ENCODE measurements around the gene NEU3.

The NEU3 gene

GRCh38 chr11:74988541-74989259 lies at the start of gene NEU3:
TSS of gene NEU3 (plus strand) at chr11:74988933. CDS start at chr11:74989061, 128 bp downstream.
- no peaks in the 10 kb centered on the region for H3K9me3 ChIP-seq (ENCODE audit: control insufficient read depth, insufficient read depth, low read length)
- no peaks in the 10 kb centered on the region for H3K27me3 ChIP-seq (ENCODE audit: control insufficient read depth, insufficient read depth, low read length)
- H3K4me1 ChIP-seq (ENCODE audit: control insufficient read depth, insufficient read depth, low read length), result no peaks in the 10 kb centered on the region
- WGBS (ENCODE audit: insufficient coverage, insufficient read length), result no CpG with 5 or more reads among the region's 46 CpGs
- peak within 1 kb of the TSS; percentile 71 for H3K4me3 ChIP-seq (ENCODE audit: low read length)
- no peaks in the 10 kb centered on the region for H3K36me3 ChIP-seq (ENCODE audit: control insufficient read depth, insufficient read depth, low read length)
- DNase-seq (ENCODE audit: low read depth, low spot score), result peak; percentile 57
- no peak within 1 kb of the TSS for H3K27ac ChIP-seq (ENCODE audit: low read length)

GRCh38 chr11:74941492-74941891 lies 47.2 kb upstream of the NEU3 start:
- no peaks in the 10 kb centered on the region for H3K36me3 ChIP-seq (ENCODE audit: control insufficient read depth, insufficient read depth, low read length)

GRCh38 chr11:74942073-74942759 lies 46.5 kb upstream of the NEU3 start:
- no peak overlapping the region for H3K4me3 ChIP-seq (ENCODE audit: low read length)
- no peak overlapping the region for H3K27ac ChIP-seq (ENCODE audit: low read length)
- no peaks in the 10 kb centered on the region for H3K27me3 ChIP-seq (ENCODE audit: control insufficient read depth, insufficient read depth, low read length)
- no peak for DNase-seq (ENCODE audit: low read depth, low spot score)
- WGBS (ENCODE audit: insufficient coverage, insufficient read length), result no CpG with 5 or more reads among the region's 5 CpGs
- no peaks in the 10 kb centered on the region for H3K4me1 ChIP-seq (ENCODE audit: control insufficient read depth, insufficient read depth, low read length)
- H3K9me3 ChIP-seq (ENCODE audit: control insufficient read depth, insufficient read depth, low read length), result no peaks in the 10 kb centered on the region
- H3K36me3 ChIP-seq (ENCODE audit: control insufficient read depth, insufficient read depth, low read length), result no peaks in the 10 kb centered on the region

More at GRCh38 chr11:74941492-74941891, 47.2 kb upstream of the NEU3 start:
- Histone ChIP-seq H3K9me3 (ENCODE audit: control insufficient read depth, insufficient read depth, low read length) (no peaks in the 10 kb centered on the region), H3K27me3 (ENCODE audit: control insufficient read depth, insufficient read depth, low read length) (no peaks in the 10 kb centered on the region), H3K4me1 (ENCODE audit: control insufficient read depth, insufficient read depth, low read length) (no peaks in the 10 kb centered on the region), H3K4me3 (ENCODE audit: low read length) (no peak overlapping the region), H3K27ac (ENCODE audit: low read length) (no peak overlapping the region)
- DNase-seq (ENCODE audit: low read depth, low spot score), result no peak

GRCh38 chr11:74948546-74948897 lies 40.2 kb upstream of the NEU3 start:
- peak overlapping the region; percentile 73; the same call in 1 of the 2 replicates for H3K4me3 ChIP-seq (ENCODE audit: low read length)
- H3K9me3 ChIP-seq (ENCODE audit: control insufficient read depth, insufficient read depth, low read length), result no peaks in the 10 kb centered on the region
- no peaks in the 10 kb centered on the region for H3K27me3 ChIP-seq (ENCODE audit: control insufficient read depth, insufficient read depth, low read length)
- H3K27ac ChIP-seq (ENCODE audit: low read length), result no peak overlapping the region
- no CpG with 5 or more reads among the region's 9 CpGs for WGBS (ENCODE audit: insufficient coverage, insufficient read length)
- no peaks in the 10 kb centered on the region for H3K36me3 ChIP-seq (ENCODE audit: control insufficient read depth, insufficient read depth, low read length)
- DNase-seq (ENCODE audit: low read depth, low spot score), result no peak
- no peaks in the 10 kb centered on the region for H3K4me1 ChIP-seq (ENCODE audit: control insufficient read depth, insufficient read depth, low read length)

GRCh38 chr11:74948898-74949752 lies 39.6 kb upstream of the NEU3 start, which contains the start of the genes SPCS2 and XRRA1:
TSS of gene SPCS2 (plus strand) at chr11:74949266. CDS start at chr11:74949286, 20 bp downstream.
TSS of gene XRRA1 (minus strand) at chr11:74949091. CDS start at chr11:74940878, 8,213 bp downstream.
- peak within 1 kb of the TSS; percentile 73 for H3K4me3 ChIP-seq (ENCODE audit: low read length)
- peak; percentile 98 for DNase-seq (ENCODE audit: low read depth, low spot score)
- no peaks in the 10 kb centered on the region for H3K27me3 ChIP-seq (ENCODE audit: control insufficient read depth, insufficient read depth, low read length)
- no peak within 1 kb of the TSS for H3K27ac ChIP-seq (ENCODE audit: low read length)
- WGBS (ENCODE audit: insufficient coverage, insufficient read length), result no CpG with 5 or more reads among the region's 67 CpGs
- H3K4me1 ChIP-seq (ENCODE audit: control insufficient read depth, insufficient read depth, low read length), result no peaks in the 10 kb centered on the region
- H3K36me3 ChIP-seq (ENCODE audit: control insufficient read depth, insufficient read depth, low read length), result no peaks in the 10 kb centered on the region
- H3K9me3 ChIP-seq (ENCODE audit: control insufficient read depth, insufficient read depth, low read length), result no peaks in the 10 kb centered on the region

- no peaks in the 10 kb centered on the region for H3K9me3 ChIP-seq (ENCODE audit: control insufficient read depth, insufficient read depth, low read length)
- WGBS (ENCODE audit: insufficient coverage, insufficient read length), result no CpG with 5 or more reads among the region's 6 CpGs
- no peak for DNase-seq (ENCODE audit: low read depth, low spot score)
- no peaks in the 10 kb centered on the region for H3K27me3 ChIP-seq (ENCODE audit: control insufficient read depth, insufficient read depth, low read length)
- H3K27ac ChIP-seq (ENCODE audit: low read length), result no peak overlapping the region
- peak overlapping the region; percentile 73; the same call in 1 of the 2 replicates for H3K4me3 ChIP-seq (ENCODE audit: low read length)
- no peaks in the 10 kb centered on the region; the same call in 1 of the 2 replicates for H3K36me3 ChIP-seq (ENCODE audit: control insufficient read depth, insufficient read depth, low read length)
- H3K4me1 ChIP-seq (ENCODE audit: control insufficient read depth, insufficient read depth, low read length), result no peaks in the 10 kb centered on the region
Observed at GRCh38 chr11:74949753-74950137, 39.0 kb upstream of the NEU3 start.

- no peaks in the 10 kb centered on the region for H3K9me3 ChIP-seq (ENCODE audit: control insufficient read depth, insufficient read depth, low read length)
- WGBS (ENCODE audit: insufficient coverage, insufficient read length), result no CpG with 5 or more reads among the region's 2 CpGs
- no peak overlapping the region for H3K4me3 ChIP-seq (ENCODE audit: low read length)
- H3K36me3 ChIP-seq (ENCODE audit: control insufficient read depth, insufficient read depth, low read length), result no peaks in the 10 kb centered on the region; the same call in 1 of the 2 replicates
- DNase-seq (ENCODE audit: low read depth, low spot score), result no peak
- H3K27me3 ChIP-seq (ENCODE audit: control insufficient read depth, insufficient read depth, low read length), result no peaks in the 10 kb centered on the region
- H3K4me1 ChIP-seq (ENCODE audit: control insufficient read depth, insufficient read depth, low read length), result no peaks in the 10 kb centered on the region
- no peak overlapping the region for H3K27ac ChIP-seq (ENCODE audit: low read length)
Observed at GRCh38 chr11:74950374-74950969, 38.3 kb upstream of the NEU3 start.

GRCh38 chr11:74951226-74951625 lies 37.5 kb upstream of the NEU3 start:
- H3K27ac ChIP-seq (ENCODE audit: low read length), result no peak overlapping the region
- no peaks in the 10 kb centered on the region for H3K9me3 ChIP-seq (ENCODE audit: control insufficient read depth, insufficient read depth, low read length)
- no CpG with 5 or more reads among the region's 8 CpGs for WGBS (ENCODE audit: insufficient coverage, insufficient read length)
- DNase-seq (ENCODE audit: low read depth, low spot score), result no peak
- no peak overlapping the region for H3K4me3 ChIP-seq (ENCODE audit: low read length)
- H3K36me3 ChIP-seq (ENCODE audit: control insufficient read depth, insufficient read depth, low read length), result no peaks in the 10 kb centered on the region; the same call in 1 of the 2 replicates
- no peaks in the 10 kb centered on the region for H3K4me1 ChIP-seq (ENCODE audit: control insufficient read depth, insufficient read depth, low read length)
- no peaks in the 10 kb centered on the region for H3K27me3 ChIP-seq (ENCODE audit: control insufficient read depth, insufficient read depth, low read length)

- WGBS (ENCODE audit: insufficient coverage, insufficient read length), result no CpG with 5 or more reads among the region's 2 CpGs
- H3K4me1 ChIP-seq (ENCODE audit: control insufficient read depth, insufficient read depth, low read length), result no peaks in the 10 kb centered on the region
- no peak overlapping the region for H3K27ac ChIP-seq (ENCODE audit: low read length)
- DNase-seq (ENCODE audit: low read depth, low spot score), result no peak
- H3K36me3 ChIP-seq (ENCODE audit: control insufficient read depth, insufficient read depth, low read length), result no peaks in the 10 kb centered on the region; the same call in 1 of the 2 replicates
- no peak overlapping the region for H3K4me3 ChIP-seq (ENCODE audit: low read length)
- H3K27me3 ChIP-seq (ENCODE audit: control insufficient read depth, insufficient read depth, low read length), result no peaks in the 10 kb centered on the region
- H3K9me3 ChIP-seq (ENCODE audit: control insufficient read depth, insufficient read depth, low read length), result no peaks in the 10 kb centered on the region
Observed at GRCh38 chr11:74952752-74953151, 36.0 kb upstream of the NEU3 start.

GRCh38 chr11:74953451-74953850 lies 35.3 kb upstream of the NEU3 start:
- Histone ChIP-seq H3K4me1 (ENCODE audit: control insufficient read depth, insufficient read depth, low read length) (no peaks in the 10 kb centered on the region), H3K27ac (ENCODE audit: low read length) (no peak overlapping the region), H3K9me3 (ENCODE audit: control insufficient read depth, insufficient read depth, low read length) (no peaks in the 10 kb centered on the region), H3K36me3 (ENCODE audit: control insufficient read depth, insufficient read depth, low read length) (no peaks in the 10 kb centered on the region; the same call in 1 of the 2 replicates), H3K4me3 (ENCODE audit: low read length) (no peak overlapping the region), H3K27me3 (ENCODE audit: control insufficient read depth, insufficient read depth, low read length) (no peaks in the 10 kb centered on the region)
- no CpG with 5 or more reads among the region's 5 CpGs for WGBS (ENCODE audit: insufficient coverage, insufficient read length)
- no peak for DNase-seq (ENCODE audit: low read depth, low spot score)

Data from iPS DF 6.9 (cell line).